ENCODE measurements around the gene MFAP2. TPM values are rescaled to one million over a fixed set of nuclear protein-coding genes. Genes with fewer than 3 reads are reported as not detected.

Gene MFAP2, protein sequence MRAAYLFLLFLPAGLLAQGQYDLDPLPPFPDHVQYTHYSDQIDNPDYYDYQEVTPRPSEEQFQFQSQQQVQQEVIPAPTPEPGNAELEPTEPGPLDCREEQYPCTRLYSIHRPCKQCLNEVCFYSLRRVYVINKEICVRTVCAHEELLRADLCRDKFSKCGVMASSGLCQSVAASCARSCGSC
- not detected for total RNA-seq

GRCh38 chr1:16980473-16981268, at the start of gene MFAP2:
Gene MFAP2 (minus strand): TSS chr1:16980620. CDS start chr1:16978273, 2,347 bp downstream.
- H3K4me3 Mint-ChIP-seq = peak within 1 kb of the TSS; percentile 44
- peak; percentile 11 for DNase-seq
- peaks cover under 1% of the 10 kb centered on the region for H3K36me3 Mint-ChIP-seq (ENCODE audit: low read depth)
- peaks cover 11% of the 10 kb centered on the region for H3K4me1 Mint-ChIP-seq (ENCODE audit: low read depth)
- no peak within 1 kb of the TSS for H3K27ac Mint-ChIP-seq
- no peaks in the 10 kb centered on the region for H3K9me3 Mint-ChIP-seq
- intact Hi-C loops (cut with micrococcal nuclease) = no loop called here
- peaks cover 24% of the 10 kb centered on the region for H3K27me3 Mint-ChIP-seq (ENCODE audit: low read depth)
- CTCF ChIA-PET = interaction anchor here (1.3 kb wide), 1 partner anchor 29 kb away, joined by 3 read pairs; no protein-coding TSS in a partner anchor

- Mint-ChIP-seq H3K4me3 (no peak overlapping the region), H3K27ac (no peak overlapping the region)
Observed at GRCh38 chr1:17030206-17030605, 49.8 kb upstream of the MFAP2 start.

DNA sequence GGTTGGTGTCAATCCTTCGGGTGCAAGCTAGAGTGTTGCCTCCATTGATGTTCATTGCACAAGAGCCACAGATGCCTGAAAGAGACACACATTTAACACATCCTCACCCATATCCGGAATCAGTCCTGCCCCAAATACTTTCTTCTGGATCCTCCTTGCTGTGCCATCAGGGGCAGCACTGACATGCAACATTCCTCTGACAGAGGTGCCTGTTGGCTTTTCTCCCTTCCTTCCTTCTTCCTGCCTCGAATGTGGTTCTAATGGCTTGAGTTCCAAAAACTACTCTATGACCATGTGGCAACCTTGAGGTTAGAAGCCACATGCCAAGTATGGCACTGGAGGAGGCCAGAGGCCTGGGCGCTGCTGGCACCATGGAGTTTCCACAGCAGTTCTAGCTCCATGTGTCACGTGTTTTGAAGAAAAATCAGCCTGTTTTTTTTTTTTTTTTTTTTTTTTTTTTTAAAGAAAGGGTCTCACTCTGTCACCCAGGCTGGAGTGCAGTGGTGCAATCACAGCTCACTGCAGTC, 48.3 kb upstream of the MFAP2 start:
- no peak overlapping the region for H3K4me3 Mint-ChIP-seq
- H3K27me3 Mint-ChIP-seq (ENCODE audit: low read depth) = no peaks in the 10 kb centered on the region
- H3K27ac Mint-ChIP-seq = no peak overlapping the region
- intact Hi-C loops (cut with micrococcal nuclease) = no loop called here
- peaks cover 10% of the 10 kb centered on the region for H3K36me3 Mint-ChIP-seq (ENCODE audit: low read depth)
- CTCF ChIA-PET = interaction anchor here (1.4 kb wide), 1 partner anchor 17 kb away, joined by 7 read pairs; no protein-coding TSS in a partner anchor
- H3K4me1 Mint-ChIP-seq (ENCODE audit: low read depth) = no peaks in the 10 kb centered on the region
- DNase-seq = no peak
- H3K9me3 Mint-ChIP-seq = no peaks in the 10 kb centered on the region

More at GRCh38 chr1:17030206-17030605, 49.8 kb upstream of the MFAP2 start:
- H3K9me3 Mint-ChIP-seq = no peaks in the 10 kb centered on the region
- H3K36me3 Mint-ChIP-seq (ENCODE audit: low read depth) = peaks cover 12% of the 10 kb centered on the region
- CTCF ChIA-PET = interaction anchor here (0.6 kb wide), 1 partner anchor 100 kb away, joined by 4 read pairs; no protein-coding TSS in a partner anchor
- intact Hi-C loops (cut with micrococcal nuclease) = no loop called here
- no peaks in the 10 kb centered on the region for H3K27me3 Mint-ChIP-seq (ENCODE audit: low read depth)
- no peak for DNase-seq
- no peaks in the 10 kb centered on the region for H3K4me1 Mint-ChIP-seq (ENCODE audit: low read depth)

DNA sequence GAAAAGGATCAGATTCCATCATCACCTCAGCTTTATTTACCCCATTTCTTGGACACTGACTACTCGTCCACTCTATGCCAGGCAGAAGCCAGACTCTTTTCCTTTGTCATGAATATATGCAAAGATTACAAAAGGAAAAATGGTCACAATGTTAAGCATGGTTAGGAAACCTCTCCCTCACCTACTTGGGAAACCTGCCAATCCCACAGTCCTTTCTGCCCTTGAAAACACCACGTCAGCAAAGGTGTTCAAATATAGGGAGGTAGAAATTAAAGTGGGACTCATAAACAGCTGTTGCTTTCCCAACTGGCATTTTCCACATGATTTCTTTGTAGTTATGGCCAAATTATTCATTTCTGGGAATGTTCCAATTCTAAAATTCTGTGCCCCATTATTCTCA, 47.5 kb upstream of the MFAP2 start:
- Mint-ChIP-seq H3K4me1 (ENCODE audit: low read depth) (no peaks in the 10 kb centered on the region), H3K9me3 (no peaks in the 10 kb centered on the region), H3K27me3 (ENCODE audit: low read depth) (no peaks in the 10 kb centered on the region), H3K27ac (no peak overlapping the region), H3K4me3 (no peak overlapping the region), H3K36me3 (ENCODE audit: low read depth) (peaks cover 8% of the 10 kb centered on the region)
- CTCF ChIA-PET = interaction anchor here (0.6 to 1.4 kb wide), 2 partner anchors 18 to 19 kb away, joined by 3 to 7 read pairs; no protein-coding TSS in a partner anchor
- DNase-seq = no peak
- intact Hi-C loops (cut with micrococcal nuclease) = no loop called here

GRCh38 chr1:17027403-17027802, 47.0 kb upstream of the MFAP2 start:
- intact Hi-C loops (cut with micrococcal nuclease) = no loop called here
- H3K27me3 Mint-ChIP-seq (ENCODE audit: low read depth) = no peaks in the 10 kb centered on the region
- no peak overlapping the region for H3K27ac Mint-ChIP-seq
- peaks cover 9% of the 10 kb centered on the region for H3K36me3 Mint-ChIP-seq (ENCODE audit: low read depth)
- no peaks in the 10 kb centered on the region for H3K4me1 Mint-ChIP-seq (ENCODE audit: low read depth)
- H3K9me3 Mint-ChIP-seq = no peaks in the 10 kb centered on the region
- CTCF ChIA-PET = interaction anchor here (0.6 kb wide), 1 partner anchor 19 kb away, joined by 3 read pairs; no protein-coding TSS in a partner anchor
- H3K4me3 Mint-ChIP-seq = no peak overlapping the region
- no peak for DNase-seq

GRCh38 chr1:17024721-17025120, 44.3 kb upstream of the MFAP2 start:
- Mint-ChIP-seq H3K4me3 (no peak overlapping the region), H3K27me3 (ENCODE audit: low read depth) (no peaks in the 10 kb centered on the region), H3K9me3 (no peaks in the 10 kb centered on the region), H3K4me1 (ENCODE audit: low read depth) (no peaks in the 10 kb centered on the region), H3K27ac (no peak overlapping the region), H3K36me3 (ENCODE audit: low read depth) (peaks cover 17% of the 10 kb centered on the region)
- intact Hi-C loops (cut with micrococcal nuclease) = no loop called here
- DNase-seq = no peak
- CTCF ChIA-PET = no interaction called here

DNA sequence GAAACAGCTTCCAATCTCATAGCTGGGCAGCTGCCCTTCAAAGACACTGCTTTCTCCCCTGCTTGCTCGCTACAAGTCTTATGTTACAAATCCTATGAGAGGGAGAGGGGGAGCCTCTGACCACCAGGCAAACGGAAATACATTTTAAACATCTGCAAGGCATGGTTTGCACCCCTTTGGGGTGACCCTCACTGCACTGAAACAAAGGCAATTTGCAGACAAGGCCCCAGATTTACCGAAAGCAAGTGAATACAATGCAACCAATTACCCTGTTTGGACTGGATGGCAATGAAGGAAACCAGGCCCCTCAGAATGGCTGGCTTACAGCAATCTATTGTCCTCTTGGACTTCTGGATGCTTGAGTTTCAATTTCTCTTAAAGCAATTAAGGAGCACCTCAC, 43.2 kb upstream of the MFAP2 start:
- peaks cover 25% of the 10 kb centered on the region for H3K36me3 Mint-ChIP-seq (ENCODE audit: low read depth)
- CTCF ChIA-PET = interaction anchor here (1.2 to 1.5 kb wide), 2 partner anchors 10 to 23 kb away, joined by 3 read pairs; no protein-coding TSS in a partner anchor
- DNase-seq = no peak
- no peaks in the 10 kb centered on the region for H3K9me3 Mint-ChIP-seq
- no peak overlapping the region for H3K27ac Mint-ChIP-seq
- H3K4me3 Mint-ChIP-seq = no peak overlapping the region
- intact Hi-C loops (cut with micrococcal nuclease) = no loop called here
- no peaks in the 10 kb centered on the region for H3K27me3 Mint-ChIP-seq (ENCODE audit: low read depth)
- peaks cover 4% of the 10 kb centered on the region for H3K4me1 Mint-ChIP-seq (ENCODE audit: low read depth)

DNA sequence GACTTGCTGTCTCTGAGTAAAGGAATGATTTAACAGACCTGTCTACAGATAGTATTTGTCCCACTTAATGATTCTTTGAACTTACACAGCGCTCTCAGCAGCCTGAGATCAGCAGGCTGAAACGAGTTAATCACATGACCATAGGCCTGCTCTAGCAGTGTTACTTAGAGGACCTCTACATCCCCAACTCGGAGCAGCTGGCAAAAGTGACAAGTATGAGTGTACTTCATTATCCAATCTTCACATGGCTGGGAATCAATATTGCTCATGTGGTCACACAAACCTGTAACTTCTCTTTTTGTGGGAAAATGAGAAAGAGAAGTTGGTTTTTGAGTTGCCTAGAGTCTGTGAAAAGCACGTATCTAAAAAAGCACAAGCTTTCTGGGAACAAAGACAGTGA, 42.7 kb upstream of the MFAP2 start:
- intact Hi-C loops (cut with micrococcal nuclease) = no loop called here
- Mint-ChIP-seq H3K4me1 (ENCODE audit: low read depth) (peaks cover 4% of the 10 kb centered on the region), H3K36me3 (ENCODE audit: low read depth) (peaks cover 25% of the 10 kb centered on the region), H3K27me3 (ENCODE audit: low read depth) (no peaks in the 10 kb centered on the region), H3K9me3 (no peaks in the 10 kb centered on the region), H3K27ac (no peak overlapping the region), H3K4me3 (no peak overlapping the region)
- CTCF ChIA-PET = interaction anchor here (1.2 to 1.5 kb wide), 2 partner anchors 9 to 23 kb away, joined by 3 read pairs; no protein-coding TSS in a partner anchor
- no peak for DNase-seq

DNA sequence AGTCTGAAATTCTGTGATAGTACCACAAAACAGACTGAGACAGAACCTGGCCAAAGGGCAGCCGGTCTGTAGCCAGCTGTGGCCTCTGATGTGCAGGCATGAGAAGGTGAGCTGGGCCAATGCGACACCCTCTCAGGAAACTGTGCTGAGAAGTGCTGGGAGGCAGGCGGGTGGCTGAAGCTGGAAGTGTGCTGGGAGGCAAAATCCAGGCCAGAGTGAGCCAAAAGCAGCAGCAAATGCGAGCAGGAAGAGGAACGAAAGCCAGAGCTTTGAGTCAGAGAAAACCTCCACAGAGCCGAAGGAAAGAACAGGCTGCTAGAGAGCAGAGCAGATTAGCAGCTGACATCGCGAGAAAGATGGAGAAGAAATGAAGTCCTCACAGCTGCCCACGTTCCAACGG, 41.5 kb upstream of the MFAP2 start:
- no peak for DNase-seq
- Mint-ChIP-seq H3K9me3 (no peaks in the 10 kb centered on the region), H3K27ac (peak overlapping the region; percentile 16), H3K4me3 (no peak overlapping the region), H3K4me1 (ENCODE audit: low read depth) (peaks cover 4% of the 10 kb centered on the region), H3K27me3 (ENCODE audit: low read depth) (no peaks in the 10 kb centered on the region), H3K36me3 (ENCODE audit: low read depth) (peaks cover 18% of the 10 kb centered on the region)
- CTCF ChIA-PET = interaction anchor here (0.7 kb wide), 1 partner anchor 60 kb away, joined by 3 read pairs; no protein-coding TSS in a partner anchor
- intact Hi-C loops (cut with micrococcal nuclease) = no loop called here

DNA sequence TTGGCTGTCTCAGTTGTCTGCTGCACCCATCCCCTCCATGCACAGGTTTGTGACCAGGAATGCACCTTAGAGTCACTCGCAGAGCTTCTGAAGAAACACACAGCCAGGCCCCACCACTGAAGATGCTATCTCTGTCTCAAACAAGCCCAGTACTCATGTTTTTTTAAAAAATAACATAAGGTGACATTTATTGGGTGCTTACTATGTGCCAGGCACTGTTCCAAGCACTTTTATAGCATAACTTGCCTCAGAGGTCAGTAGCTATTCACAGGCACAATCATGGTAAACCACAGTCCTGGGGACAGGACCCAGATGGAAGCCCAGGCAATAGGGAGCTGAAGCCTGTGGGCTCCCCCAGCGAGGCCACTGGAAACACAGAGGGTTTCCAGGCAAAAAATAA, 40.1 kb upstream of the MFAP2 start:
- Mint-ChIP-seq H3K36me3 (ENCODE audit: low read depth) (peaks cover 18% of the 10 kb centered on the region), H3K27me3 (ENCODE audit: low read depth) (no peaks in the 10 kb centered on the region)

DNA sequence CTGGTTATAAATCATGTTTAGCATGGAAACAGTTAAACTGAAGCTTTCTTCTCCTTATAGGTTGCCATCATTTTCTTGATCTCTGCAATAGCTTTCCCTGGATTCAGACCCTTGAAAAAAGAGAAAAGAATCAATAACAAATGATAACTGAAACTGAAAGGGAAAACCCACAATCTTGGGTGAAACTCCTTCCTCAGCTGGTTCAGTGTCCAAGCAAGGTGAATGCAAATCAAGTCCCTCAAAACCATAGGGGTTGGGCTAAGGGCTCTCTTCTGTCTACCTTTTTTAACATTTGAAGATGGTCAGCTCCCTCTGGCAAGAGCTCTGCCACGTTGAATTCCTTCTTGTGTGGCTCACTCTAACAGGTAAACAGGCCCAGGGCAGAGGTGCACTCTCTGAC, 38.4 kb upstream of the MFAP2 start:
- intact Hi-C loops (cut with micrococcal nuclease) = no loop called here
- CTCF ChIA-PET = interaction anchor here (0.5 to 0.9 kb wide), 3 partner anchors 26 to 330 kb away, joined by 3 to 4 read pairs (median 4); no protein-coding TSS in a partner anchor
- Mint-ChIP-seq H3K4me1 (ENCODE audit: low read depth) (peaks cover 4% of the 10 kb centered on the region), H3K9me3 (no peaks in the 10 kb centered on the region), H3K36me3 (ENCODE audit: low read depth) (peaks cover 17% of the 10 kb centered on the region), H3K27ac (peak overlapping the region; percentile 72), H3K4me3 (no peak overlapping the region), H3K27me3 (ENCODE audit: low read depth) (no peaks in the 10 kb centered on the region)
- DNase-seq = no peak

More for the DNA sequence above, 40.1 kb upstream of the MFAP2 start:
- DNase-seq = no peak
- no peak overlapping the region for H3K27ac Mint-ChIP-seq
- H3K4me3 Mint-ChIP-seq = no peak overlapping the region
- CTCF ChIA-PET = interaction anchor here (0.5 kb wide), 1 partner anchor 12 kb away, joined by 3 read pairs; no protein-coding TSS in a partner anchor
- intact Hi-C loops (cut with micrococcal nuclease) = no loop called here
- peaks cover 4% of the 10 kb centered on the region for H3K4me1 Mint-ChIP-seq (ENCODE audit: low read depth)
- no peaks in the 10 kb centered on the region for H3K9me3 Mint-ChIP-seq

GRCh38 chr1:17017435-17017834, 37.0 kb upstream of the MFAP2 start:
- no peak overlapping the region for H3K27ac Mint-ChIP-seq
- no peaks in the 10 kb centered on the region for H3K9me3 Mint-ChIP-seq
- H3K4me3 Mint-ChIP-seq = no peak overlapping the region
- CTCF ChIA-PET = no interaction called here
- no peaks in the 10 kb centered on the region for H3K27me3 Mint-ChIP-seq (ENCODE audit: low read depth)
- intact Hi-C loops (cut with micrococcal nuclease) = no loop called here
- no peak for DNase-seq
- peaks cover 4% of the 10 kb centered on the region for H3K4me1 Mint-ChIP-seq (ENCODE audit: low read depth)
- peaks cover 16% of the 10 kb centered on the region for H3K36me3 Mint-ChIP-seq (ENCODE audit: low read depth)

Measured in activated naive CD4-positive, alpha-beta T cell treated with anti-CD3 and anti-CD28 coated beads for 36 hours (primary cell).